ENCODE data around the gene VAV1.
"Not testable (repeated sequence)": the region's sequence is repeated elsewhere in the genome, so short reads cannot be mapped to it uniquely, and the experiment has no call there.

The VAV1 gene

DNA sequence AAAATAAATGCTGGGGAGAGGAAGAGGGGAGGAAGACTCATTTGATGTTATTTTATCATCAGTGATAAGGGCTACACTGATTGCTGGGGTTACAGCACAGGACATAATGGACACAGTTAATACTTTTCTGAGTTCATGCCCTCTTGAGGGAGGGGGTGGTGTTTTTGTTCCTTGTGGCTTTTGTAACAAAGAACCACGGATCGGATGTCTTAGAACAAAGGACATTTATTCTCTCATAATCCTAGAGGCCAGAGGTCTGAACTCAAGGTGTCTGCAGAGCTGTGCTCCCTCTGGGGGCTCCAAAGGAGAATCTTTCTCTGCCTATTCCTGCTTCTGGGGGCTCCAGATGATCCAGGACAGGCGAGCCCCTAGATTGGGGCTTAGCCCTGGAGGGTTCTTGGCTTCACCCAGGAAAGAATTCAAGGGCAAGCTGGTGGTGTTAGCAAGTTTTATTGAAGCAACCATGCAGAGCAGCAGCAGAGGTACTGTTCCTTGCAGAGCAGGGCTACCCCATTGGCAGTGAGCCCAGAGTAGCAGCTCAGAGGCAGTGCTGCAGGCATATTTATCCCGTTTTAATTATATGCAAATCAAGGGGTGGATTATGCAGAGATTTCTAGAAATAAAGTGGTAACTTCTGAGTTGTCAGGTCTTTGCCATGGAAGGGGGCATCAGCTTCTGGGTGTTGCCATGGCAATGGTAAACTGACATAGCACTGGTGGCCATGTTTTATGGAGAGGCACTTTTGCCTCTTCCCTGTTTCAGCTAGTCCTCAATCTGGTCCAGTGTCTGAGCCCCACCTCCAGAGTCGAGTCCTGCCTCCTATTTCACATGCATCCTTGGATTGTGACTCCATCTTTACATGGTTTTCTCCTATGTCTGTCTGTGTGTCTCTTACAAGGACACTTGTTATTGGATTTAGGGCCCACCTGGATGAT is 18.0 kb downstream of the VAV1 start:
- no peak for DNase-seq (ENCODE audit: low spot score)

DNA sequence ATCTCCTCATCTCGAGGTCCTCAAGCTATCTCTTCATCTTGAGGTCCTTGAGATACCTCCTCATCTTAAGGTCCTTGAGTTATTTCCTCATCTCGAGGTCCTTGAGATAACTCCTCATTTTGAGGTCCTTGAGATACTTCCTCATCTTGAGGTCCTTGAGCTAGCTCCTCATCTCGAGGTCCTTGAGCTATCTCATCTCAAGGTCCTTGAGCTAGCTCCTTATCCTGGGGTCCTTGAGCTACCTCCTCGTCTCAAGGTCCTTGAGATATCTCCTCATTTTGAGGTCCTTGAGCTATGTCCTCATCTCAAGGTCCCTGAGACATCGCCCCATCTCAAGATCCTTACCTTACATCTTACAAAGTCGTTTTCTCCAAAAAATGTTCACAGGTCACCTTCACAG is 18.7 kb downstream of the VAV1 start:
- no peak for DNase-seq (ENCODE audit: low spot score)

DNA sequence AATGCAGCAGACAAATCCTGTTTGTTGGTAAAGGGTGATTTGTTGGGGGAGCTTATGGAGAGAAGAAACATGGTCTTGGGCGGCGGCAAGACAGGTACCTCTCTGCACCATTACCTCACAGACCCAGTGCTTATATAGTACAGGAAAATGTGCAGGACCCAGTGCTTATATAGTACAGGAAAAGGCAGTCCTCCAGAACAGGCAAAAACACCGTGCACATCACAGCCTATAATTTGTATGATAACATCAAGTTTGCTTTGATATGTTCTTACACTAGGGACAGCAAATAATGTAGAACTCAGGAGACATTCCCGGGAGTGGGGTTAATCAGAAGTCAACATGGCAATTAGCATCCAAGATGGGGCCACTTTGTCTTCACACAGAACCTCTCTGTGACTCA is 20.9 kb downstream of the VAV1 start:
- DNase-seq (ENCODE audit: low spot score): no peak

DNA sequence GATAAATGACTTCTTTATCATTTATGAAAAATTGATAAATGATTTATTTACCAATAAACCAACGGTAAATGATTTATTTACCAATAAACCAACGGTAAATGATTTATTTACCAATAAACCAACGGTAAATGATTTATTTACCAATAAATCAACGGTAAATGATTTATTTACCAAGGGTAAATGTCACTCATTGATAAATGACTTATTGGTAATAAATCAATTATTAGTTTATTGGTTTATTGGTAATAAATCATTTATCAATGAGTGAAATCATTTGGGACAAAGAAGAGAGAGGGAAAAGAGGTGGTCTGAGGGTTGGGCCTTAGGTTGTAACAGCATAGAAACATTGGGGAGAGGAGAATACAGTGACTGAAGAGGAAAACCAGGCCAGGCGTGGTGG is 21.5 kb downstream of the VAV1 start:
- no peak for DNase-seq (ENCODE audit: low spot score)

DNA sequence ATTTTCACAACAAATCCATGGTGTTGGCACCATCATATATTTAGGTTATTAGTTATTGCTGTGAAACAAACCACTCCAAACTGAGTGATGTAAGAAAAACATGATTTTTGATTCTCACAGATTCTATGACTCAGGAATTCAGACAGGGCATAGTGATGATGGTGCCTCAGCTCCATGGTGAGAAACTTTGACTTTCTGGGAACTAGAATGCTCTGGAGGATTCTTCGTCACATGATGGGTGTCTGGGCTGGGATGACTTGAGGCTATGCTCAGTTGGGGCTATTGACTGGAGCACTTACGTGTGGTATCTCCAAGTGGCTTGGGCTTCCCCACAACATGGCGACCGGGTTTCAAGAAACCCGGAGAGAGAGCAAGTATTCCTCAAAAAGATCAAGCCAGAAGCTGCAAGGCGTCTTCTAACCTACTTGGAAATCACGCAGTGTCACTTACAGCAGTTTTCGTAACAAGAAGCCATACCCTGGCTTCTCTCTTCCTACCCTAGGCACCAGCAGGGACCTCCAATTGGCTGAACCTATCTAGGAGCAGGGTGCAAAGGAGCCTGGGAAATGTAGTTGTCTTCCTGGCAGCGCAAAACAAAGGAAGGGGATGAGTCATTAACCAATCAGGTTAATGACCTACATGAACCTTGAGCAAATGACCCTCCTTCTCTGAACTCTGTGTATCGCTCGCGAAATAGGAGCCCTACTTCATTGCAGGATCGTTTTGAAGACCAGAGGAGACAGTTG is 22.4 kb downstream of the VAV1 start:
- DNase-seq (ENCODE audit: low spot score): no peak

DNA sequence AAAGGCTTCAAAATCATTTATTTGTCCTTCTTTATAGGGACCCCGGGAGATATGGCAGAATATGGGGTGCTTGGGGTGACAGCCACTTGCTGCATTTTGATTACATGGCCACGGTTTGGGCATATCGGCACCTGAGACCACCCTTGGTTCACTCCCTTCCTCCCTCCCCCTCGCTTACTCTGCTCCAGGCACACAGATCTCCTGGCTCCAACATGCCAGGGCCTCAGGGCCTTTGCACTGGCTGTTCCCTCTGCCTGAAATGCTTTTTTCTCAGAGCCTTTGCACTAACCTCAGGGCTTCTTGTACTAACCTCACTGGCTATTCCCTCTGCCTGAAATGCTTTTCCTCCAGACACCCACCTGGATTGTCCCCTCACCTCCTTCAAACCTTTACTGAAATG is 23.8 kb downstream of the VAV1 start:
- no peak for DNase-seq (ENCODE audit: low spot score)

DNA sequence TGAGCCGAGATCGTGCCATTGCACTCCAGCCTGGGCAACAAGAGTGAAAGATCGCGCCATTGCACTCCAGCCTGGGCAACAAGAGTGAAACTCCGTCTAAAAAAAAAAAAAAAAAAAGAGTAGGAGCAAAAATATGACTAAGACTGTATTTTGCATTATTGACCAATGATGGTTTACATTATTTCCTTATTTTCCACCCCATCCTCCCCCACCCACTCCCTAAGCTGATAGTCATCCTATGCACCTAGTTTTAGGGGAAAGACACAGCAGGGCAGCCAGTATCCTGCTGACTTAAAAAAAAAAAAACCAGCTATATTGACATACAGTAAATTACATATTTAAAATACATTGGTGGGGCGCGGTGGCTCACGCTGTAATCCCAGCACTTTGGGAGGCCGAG is 25.1 kb downstream of the VAV1 start:
- no peak for DNase-seq (ENCODE audit: low spot score)

DNA sequence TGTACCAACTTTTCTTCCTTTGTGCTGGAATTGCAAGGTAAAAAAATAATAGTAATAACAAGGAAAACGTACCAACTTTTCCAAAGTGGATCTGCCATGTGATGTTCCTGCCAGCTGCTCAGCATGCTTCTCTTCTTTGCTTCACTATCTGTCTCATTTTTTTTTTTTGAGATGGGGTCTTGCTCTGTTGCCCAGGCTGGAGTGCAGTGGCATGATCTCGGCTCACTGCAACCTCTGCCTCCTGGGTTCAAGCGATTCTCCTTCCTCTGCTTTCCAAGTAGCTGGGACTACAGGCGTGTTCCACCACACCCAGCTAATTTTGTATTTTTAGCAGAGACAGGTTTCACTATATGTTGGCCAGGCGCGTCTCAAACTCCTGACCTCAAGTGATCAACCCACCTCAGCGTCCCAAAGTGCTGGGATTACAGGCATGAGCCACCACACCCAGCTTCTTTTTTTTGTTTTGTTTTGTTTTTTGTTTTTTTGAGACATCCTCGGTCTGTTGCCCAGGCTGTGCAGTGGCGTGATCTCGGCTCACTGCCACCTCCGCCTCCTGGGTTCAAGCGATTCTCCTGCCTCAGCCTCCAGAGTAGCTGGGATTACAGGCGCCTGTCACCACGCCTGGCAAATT is 27.8 kb downstream of the VAV1 start:
- not testable (repeated sequence) for DNase-seq (ENCODE audit: low spot score)

DNA sequence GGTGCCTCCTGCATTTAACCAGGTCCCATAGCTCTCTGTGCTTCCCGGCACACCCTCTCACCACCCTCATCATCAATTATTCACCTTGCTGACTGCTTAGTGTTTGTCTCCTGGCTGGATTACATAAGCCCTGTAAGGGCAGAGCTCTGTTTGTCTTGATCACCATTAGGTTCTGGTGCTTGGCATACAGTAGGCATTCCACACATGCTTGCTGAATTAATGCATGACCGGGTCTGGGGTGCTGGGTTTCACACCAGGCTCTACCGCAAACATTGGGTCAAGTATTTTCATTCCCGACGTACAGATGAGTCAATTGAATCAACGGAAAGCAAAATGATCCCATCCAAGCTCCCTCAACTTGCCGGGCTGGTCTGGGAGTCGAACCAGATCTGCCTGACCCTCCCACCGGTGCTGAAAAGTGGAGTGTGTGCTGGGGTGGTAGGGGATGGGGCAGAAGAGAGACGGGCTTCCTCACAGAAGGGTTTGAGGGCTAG is 28.5 kb downstream of the VAV1 start:
- DNase-seq (ENCODE audit: low spot score): no peak

DNA sequence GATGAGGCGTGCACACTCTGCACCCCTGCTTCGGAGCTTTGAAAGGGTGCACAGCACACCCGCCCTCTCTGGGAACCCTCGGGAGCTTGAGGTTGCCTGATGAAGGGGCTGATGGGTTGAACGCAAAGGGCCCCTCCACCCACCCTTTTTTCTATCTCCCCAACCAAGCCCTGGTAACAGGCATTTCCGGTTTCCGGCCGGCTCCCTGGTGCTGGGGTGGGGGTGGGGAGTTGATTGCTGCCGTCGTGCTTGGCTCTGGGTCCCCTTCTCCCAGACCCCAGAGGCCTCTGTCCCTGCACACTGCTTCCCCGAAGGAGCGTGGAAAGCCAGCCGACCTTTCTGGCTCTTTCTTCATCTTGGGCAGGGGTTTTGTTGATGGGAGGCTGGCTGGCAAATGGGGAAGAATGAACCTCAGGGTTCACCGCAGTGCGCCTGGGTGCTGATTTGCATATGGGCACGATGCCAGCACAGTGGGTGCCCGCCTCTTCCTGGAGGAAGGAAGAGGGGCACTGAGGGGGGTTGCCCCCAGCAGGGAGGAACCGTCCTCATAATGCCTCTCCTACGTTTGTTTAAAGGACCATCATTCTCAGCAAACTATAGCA is 29.1 kb downstream of the VAV1 start:
- DNase-seq (ENCODE audit: low spot score): no peak

DNA sequence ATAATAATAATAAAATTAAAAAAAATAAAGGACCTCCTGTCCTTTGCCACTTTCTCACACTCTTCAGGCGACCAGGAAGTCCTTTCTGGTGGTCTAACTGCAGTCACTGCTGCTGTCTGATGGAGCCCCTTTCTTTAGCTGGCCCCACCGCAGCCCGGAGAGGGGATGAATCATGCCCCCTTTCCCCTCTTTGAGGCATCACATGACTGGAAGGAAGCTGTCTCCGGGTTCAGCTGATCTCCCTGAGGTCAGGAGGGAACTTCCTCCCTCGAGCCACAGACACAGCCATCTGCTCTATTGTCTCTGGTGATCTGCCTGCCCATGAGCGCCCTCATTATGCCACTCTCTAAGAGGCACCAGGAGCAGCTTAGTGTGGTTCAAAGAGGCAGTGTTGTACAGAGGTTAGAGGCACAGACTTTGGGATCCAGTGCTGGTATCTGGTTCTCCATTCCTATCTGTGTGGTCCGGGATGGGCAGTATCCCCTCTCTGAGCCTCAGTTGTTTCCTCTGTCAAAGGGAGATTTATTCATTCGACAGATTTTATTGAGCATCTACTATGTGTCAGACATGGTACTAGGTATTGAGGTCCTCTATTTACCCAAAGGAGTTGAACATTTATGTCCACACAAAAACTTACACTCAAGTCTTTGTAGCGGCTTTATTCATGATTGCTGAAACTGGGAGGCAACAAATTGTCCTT is 30.0 kb downstream of the VAV1 start:
- no peak for DNase-seq (ENCODE audit: low spot score)

DNA sequence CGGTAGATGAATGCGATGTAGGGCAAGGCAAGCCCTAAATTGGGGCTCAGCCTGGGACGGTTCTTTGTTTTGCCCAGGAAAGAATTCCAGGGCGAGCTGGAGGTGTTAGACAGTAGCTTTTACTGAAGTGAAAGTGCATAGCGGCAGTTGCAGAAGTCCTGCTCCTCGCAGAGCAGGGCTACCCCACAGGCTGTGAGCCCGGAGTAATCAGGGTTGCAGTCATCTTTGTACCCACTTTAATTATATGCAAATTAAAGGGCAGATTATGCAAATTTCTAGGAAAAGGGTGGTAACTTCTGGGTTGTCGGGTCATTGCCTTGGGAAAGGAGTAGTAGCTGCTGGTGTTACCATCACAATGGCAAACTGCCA is 30.5 kb downstream of the VAV1 start:
- DNase-seq (ENCODE audit: low spot score): no peak

DNA sequence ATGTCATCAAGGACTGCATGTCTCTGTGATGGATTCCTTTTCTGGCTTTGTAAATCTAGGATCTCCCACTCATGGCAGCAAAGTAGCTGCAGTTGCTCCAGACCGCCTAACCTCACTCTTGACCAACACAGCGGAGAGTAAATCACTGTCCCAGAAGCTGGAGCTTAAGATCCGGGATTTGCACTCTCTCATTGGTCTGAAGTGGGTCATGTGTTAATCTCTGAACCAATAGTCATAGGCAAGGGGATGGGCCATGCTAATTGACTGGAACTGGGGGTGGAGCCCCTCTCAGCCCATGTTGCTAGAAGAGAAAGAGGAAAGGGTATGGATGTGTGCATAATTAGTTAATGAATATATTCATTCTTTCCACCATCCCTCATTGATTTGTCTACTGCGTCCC is 34.0 kb downstream of the VAV1 start:
- DNase-seq (ENCODE audit: low spot score): no peak

DNA sequence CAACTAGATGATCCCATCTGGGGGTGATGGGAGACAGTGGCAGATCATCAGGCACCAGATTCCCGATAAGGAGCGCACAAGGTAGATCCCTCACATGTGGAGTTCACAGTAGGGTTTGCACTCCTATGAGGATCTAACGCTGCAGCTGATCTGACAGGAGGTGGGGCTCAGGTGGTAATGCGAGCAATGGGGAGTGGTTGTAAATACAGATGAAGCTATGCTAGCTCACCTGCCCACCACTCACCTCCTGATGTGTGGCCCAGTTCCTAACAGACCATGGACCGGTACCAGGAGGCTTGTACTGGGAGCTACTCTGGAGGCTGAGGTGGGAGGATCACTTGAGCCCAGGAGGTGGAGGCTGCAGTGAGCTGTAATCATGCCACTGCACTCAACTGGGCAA is 34.8 kb downstream of the VAV1 start:
- no peak for DNase-seq (ENCODE audit: low spot score)

DNA sequence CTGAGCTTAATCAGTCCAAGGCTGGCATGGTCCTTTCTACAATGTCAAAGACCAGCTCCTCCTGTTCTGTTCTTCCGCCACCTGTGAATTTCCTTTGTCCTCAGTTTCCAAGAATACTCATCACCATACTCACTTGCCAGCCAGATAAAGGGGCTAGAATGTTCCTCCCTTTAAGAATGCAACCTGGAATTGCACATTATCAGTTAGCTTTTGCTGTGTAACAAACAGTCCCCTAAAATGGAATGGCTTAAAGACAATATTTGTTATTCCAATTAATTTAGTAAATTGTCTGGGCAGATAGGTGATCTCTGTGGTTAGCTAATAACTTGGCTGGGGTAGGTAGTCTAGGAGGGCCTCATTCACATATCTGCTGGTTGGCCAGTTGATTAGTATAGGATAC is 36.0 kb downstream of the VAV1 start:
- DNase-seq (ENCODE audit: low spot score): no peak

DNA sequence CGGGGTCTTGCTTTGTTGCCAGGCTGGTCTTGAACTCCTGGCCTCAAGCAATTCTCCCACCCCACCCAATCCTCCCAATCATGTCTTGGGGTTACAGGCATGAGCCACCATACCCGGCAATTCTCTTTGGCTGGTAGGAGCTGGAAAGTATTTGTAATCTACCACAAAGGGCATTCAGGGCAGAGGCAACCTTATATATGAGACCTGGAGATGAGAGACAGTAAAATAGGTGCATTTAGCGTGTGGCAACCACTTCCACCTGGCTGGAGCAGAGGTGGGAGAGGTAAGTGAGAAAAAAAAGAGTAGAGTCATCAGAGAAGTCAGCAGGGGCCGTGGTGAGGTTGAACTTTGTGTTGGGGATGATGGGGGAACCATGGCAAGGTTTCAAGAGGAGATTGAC is 36.8 kb downstream of the VAV1 start:
- no peak for DNase-seq (ENCODE audit: low spot score)

DNA sequence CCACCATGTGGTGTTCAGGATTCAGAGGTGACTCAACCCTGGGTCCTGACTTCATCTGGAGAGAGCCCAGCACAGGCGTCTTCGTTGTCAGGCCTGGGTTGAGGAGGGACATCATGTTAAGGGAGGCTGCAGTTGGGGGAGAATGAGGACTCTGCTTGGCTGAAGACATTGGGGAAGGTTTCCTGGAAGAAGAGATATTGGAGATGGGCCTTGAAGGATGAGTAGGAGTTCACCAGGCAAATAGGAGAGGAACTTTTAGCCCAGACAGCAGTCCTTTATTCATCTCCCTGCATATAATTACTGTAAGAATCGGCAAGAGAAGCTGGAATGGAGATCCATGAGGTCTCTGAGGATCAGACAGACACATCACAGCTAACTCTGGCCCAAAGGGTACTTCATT is 38.9 kb downstream of the VAV1 start:
- no peak for DNase-seq (ENCODE audit: low spot score)

DNA sequence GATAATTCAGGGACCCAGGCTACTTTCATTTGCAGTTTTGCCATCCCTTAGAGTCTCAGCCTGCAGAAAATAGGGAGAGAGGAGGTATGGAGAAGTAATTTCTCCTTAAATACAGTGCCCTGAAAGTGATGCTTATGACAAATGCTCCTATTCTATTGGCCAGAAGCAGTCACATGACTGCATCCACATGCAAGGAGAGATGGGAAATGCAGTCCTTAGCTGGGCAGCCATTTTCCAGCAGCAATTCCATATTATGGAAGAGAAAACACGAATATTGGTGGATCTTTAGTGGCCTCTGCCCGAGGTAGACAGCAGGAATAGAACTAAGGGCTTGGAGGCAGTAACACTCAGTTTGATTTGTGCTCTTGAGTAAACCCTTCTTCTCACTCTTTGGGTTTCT is 39.4 kb downstream of the VAV1 start:
- DNase-seq (ENCODE audit: low spot score): no peak

DNA sequence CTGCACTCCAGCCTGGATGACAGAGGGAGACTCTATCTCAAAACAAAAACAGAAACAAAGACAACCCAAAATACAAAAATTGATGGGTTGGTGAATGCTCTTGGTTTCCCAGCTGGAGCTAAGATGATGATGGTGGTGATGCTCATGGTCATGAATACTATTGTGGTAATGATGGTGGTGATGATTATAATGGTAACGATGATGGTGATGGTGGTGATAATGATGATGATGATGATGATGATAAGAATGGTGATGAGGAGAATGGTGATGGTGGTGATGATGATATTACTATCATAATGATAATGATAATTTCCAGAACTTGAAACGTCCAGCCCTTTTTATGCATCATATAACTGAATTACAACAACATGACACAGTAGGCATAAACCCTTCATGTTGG is 40.1 kb downstream of the VAV1 start:
- DNase-seq (ENCODE audit: low spot score): no peak

DNA sequence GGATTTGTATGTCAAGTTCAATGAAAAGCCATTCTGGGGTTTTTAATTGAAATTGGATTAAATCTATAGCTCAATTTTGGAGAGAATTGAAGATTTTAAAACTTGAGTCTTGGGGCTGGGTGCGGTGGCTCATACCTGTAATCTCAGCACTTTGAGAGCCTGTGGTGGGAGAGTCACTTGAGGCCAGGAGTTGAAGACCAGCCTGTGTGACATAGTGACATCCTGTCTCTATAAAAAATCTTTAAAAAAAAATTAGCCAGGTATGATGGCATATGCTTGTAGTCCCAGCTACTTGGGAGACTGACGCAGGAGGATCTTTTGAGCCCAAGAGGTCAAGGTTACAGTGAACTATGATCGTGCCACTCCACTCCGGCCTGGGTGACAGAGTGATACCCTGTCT is 41.2 kb downstream of the VAV1 start:
- no peak for DNase-seq (ENCODE audit: low spot score)

DNA sequence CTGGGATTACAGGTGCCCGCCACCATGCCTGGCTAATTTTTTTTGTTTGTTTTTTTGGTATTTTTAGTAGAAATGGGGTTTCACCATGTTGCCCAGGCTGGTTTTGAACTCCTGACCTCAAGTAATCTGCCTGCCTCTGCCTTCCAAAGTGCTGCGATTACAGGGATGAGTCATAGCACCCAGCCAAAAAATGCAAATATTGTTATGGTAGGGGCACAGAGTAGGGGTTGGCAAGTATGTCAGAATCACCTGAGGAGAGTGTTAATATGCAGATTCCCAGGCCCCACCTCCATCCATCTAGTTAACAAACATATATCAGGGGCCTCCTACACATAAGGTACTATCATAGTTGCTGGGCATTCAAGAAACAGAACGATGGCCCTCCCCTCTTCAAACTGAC is 44.7 kb downstream of the VAV1 start:
- DNase-seq (ENCODE audit: low spot score): no peak

DNA sequence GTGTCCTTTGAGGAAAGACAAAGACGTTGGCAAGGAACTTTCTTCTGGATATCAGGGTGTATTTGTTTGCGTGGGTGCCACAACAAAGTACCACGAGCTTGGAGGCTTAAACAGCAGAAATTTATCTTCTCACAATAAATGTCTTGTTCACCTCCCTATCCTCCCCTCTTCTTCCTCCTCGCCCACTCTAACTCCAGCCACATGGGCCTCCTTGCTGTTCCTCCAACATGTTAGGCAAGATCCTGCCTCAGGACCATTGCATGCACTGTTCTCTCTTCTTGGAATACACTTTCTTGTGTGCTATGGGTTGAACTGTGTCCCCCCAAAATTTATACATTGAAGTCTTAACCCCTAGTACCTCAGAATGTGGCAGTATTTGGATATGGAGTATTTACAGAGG is 45.7 kb downstream of the VAV1 start:
- DNase-seq (ENCODE audit: low spot score): no peak

All from iPS-NIHi11 (cell line).